HG03139 (cell line): ENCODE results near the gene AGAP4.
"Not testable (repeated sequence)": the region's sequence is repeated elsewhere in the genome, so short reads cannot be mapped to it uniquely, and the experiment has no call there.

Source experiments
- ATAC-seq: cut with Tn5 transposase; IDR thresholded peaks from one replicate; pipeline ENCODE4 v1.9.1; 2021; ENCODE audit not compliant: unreplicated experiment

The AGAP4 gene

DNA sequence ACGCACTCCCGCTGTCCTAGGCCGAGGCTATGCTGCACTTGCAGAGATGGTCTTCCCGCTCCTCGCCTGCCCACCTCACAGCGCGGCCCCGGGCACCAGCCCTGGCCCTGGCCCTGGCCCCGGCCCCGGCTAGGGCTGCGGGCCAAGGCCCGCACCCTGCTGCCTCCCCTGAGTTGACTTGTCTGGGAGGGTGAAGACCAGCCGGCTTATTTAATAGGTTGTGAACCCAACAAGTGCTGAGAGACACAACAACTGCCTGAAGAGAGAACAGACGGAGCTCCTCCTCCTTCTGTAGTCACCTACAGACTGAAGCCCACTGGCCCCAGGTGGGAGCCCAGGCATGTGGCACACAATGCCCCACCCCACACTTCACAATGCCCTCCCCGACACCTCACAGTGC is at the start of gene AGAP4:
Gene AGAP4 (minus strand): TSS at position 101 of the 400 bp plus-strand sequence. CDS start 153 bp downstream, outside the sequence.
- not testable (repeated sequence) for ATAC-seq

DNA sequence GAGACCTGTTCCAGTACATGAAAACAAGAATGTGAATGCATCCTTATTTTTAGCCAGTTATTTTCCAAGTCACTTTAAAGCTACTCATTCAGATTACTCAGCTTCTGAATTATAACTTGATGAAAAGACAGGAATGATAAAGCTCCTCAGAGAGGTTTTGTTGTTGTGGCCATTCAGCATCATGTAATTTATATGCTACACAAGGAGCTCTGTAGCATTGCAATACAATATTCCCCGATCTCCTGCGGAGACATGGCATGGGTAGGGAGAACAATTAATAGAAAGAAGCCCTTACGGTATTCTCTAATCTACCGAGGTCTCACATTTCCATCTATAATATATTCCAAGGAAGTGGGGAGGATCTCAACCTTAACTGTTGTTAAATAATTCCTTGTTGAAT is 43.4 kb upstream of the AGAP4 start:
- not testable (repeated sequence) for ATAC-seq

DNA sequence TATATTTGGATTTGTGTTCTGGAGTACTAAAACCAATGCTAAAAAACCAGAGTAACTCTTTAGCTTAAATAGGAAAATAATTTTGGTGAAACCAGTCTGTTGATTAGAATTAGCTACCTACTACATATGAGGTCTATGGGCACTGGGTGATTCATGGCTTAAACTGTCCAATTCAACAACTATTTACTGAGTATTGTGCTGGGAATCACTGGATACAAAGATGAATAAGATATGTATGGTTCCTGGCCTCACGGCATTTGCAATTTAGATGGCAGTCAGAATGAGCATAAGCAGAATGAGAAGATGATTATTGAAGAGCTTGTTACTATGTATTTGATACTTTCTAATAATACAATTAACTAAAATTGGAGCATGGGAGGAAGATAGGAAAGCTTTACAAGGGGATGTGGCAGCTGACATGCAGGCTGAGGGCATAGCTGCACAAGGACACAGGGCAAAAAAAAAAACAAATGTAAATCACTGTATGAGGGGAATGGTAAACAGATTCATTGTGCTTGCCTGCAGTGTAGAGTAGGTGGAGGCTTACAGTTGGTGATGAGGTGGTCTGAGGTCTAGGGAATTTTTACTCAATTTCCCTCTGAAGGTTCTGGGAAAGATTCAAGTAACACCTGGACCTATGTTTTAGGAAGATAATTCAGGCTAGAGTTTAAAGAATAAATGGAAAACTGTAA is 42.4 kb upstream of the AGAP4 start:
- not testable (repeated sequence) for ATAC-seq

DNA sequence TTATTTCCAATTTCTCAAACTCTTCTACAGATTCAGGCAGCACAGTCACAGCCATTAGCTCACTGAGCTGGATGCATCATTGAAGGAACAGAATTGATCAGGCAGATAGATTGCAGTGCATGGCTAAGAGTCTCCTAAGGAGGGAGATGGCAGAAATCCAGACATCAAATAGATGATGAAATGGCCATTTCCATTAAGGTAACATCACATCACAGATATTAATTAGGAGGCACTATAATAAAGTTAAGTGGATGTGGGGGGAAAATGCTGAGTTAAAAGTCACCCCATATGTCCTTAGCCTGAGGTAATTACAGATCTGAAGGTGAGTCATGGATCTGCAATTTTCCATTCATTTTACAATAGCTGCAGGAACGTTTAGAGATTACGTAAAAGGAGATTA is 35.6 kb upstream of the AGAP4 start:
- ATAC-seq = not testable (repeated sequence)

DNA sequence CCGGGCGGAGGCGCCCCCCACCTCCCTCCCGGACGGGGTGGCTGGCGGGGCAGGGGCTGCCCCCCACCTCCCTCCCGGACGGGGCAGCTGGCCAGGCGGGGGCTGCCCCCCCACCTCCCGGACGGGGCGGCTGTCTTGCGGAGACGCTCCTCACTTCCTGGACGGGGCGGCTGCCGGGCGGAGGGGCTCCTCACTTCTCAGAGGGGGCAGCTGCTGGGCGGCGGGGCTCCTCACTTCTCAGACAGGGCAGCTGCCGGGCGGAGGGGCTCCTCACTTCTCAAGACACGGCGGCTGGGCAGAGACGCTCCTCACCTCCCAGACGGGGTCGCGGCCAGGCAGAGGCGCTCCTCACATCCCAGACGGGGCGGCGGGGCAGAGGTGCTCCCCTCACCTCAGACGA is 18.1 kb upstream of the AGAP4 start:
- ATAC-seq = not testable (repeated sequence)

DNA sequence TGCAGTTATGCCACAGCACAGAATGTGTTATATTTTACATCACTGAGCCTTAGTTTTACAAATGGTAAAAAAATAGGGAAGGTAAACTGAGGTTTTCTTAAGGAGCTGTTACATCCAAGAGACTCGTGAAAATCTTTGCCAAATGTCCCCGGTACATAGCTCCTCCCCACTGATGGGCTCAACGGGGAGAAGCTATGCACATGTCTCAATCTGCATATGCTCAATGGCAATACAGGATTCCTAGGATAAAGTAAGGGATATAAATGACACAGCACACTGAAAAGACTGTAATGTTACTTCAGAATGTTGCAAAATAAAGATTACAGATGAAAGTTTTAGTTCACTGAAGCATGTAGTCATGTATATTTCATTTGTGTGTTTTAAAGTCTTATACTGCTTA is 17.0 kb upstream of the AGAP4 start:
- not testable (repeated sequence) for ATAC-seq

DNA sequence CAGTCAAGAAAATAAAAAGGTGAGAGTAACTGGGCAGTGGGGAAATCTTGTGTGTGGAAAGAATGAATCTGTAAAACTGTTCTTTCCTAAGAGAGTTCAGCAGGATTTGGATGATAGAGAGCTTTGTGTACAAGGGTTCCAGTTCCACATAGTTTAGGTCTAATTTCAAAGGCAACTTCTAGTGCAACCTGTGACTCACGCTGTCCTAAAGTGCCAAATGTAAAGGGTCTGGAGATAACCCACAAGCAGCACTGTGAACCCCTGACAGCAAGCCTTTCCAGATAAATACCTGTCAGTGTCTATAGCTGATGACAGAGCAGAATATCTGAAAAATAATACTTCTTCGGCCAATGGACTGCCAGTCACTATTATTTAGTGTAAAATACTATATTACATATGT is 16.3 kb upstream of the AGAP4 start:
- not testable (repeated sequence) for ATAC-seq

DNA sequence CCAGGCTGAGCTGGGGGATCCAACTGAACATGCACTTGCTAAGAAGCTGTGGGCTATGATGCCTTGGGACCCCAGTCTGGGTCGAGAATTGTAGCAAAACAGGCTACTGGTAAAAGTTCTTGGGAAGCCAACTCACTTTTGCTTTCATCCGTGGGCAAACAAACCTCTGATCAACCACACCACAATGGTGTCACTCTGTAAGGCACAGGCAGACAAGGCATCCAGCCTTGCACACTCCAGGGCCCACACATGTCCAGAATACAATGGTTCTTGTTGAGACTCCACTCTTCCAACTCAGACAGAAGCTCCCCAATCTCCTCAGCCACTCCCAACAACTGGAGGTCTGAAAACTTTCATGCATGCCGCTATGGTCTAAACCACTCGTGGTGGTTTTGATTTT is 10.6 kb upstream of the AGAP4 start:
- ATAC-seq = not testable (repeated sequence)

DNA sequence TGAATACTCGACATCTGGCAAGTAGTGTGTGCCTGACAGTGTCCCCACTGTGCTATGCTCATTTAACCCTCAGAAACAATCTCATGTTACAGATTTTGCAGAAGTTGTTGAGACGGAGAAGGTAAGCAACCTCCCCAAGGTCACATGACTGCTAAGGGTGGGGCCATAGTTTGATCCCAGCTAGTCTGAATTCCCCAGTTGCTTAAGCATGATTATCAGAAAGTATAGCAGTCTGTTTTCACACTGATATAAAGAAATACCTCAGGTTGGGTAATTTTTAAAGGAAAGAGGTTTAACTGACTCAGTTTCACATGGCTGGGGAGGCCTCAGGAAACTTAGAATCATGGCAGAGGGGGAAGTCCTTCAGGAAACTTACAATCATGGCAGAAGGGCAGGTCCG is 1.2 kb upstream of the AGAP4 start:
- not testable (repeated sequence) for ATAC-seq

DNA sequence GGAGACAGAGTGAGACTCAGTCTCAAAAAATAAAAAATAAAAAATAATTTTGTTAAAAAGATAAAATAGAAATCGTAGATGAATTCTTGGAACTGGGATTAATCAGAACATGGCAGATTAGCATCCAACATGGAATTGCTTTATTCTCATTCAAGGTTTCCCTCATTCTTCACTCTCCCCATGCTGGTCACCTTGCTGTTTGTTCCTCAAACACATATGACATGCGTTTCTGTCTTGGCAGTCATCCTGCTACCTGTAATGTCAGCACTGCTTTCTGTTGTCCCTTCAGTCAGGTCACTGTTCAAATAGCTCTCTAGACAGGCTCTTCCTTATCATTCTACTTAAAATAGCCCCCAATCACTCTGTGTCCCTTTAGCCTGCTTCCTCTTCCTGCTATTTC is 24.4 kb downstream of the AGAP4 start:
- not testable (repeated sequence) for ATAC-seq

DNA sequence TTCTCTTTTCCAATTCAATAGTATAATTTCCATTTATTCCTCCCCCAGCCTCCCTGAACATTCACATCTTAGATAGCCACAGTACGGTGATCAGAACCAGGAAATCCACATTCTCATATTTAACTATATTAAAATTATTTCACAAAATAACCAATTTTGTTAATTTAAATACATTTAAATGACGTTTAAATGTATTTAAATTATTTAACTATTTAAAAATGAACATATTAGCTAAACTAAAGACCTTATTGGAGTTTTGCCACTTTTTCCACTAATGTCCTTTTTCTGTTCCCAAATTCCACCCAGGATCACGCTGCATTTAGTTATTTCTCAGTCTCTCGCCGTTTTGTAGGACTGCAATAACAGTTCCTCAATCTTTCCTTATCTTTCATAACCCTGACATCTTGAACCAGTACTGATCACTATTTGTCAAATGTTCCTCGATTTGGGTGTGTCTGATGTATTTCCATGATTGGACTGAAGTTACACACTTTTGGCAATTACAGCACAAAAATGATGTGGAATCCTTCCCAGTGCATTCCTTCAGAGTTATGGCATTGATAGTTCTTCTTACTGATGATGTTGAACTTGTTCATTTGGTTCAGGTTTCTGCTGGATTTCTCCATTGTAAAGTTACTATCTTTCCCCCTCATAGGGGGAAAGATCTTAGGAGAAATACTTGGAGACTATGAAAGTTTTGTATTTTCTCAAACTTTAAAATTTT is 27.0 kb downstream of the AGAP4 start:
- ATAC-seq = not testable (repeated sequence)

DNA sequence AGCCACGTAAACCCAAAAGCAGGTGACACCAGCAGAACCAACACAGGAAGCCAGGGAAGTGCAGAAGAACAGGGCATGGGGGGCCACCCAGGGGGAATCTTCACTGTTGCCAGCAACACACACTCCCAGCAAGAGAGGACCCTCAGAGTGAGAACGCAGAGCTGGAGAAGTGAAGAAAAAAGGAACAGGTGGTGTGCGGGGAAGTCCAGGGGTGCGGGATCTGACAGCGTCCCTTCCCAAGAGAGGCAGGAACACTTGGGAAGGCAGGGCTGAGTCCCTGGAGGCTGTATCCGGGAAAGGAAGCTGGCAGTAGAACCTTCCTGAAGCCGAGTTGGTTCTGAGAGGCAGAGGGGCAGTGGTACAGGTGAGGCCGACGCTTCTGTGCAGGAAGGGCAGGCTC is 27.7 kb downstream of the AGAP4 start:
- ATAC-seq = no peak

DNA sequence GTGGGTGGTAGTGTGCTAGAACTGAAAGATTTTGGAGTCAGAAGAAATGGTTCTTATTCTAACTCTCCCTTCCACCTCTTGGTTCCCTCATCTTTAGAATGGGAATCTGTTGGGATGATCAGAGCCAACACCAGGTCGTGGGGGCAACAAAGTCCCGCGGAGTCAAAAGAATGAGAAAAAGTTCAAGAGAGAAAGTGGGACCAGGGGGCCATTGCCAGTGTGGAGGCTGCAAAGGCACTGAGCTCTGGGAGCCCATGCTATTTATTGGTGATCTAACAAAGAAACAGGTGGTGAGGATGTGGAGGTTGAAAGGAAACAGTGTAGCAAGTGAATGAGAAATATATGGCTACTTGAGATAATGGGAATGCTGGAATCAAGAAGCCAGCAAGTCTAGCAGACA is 29.4 kb downstream of the AGAP4 start:
- no peak for ATAC-seq

DNA sequence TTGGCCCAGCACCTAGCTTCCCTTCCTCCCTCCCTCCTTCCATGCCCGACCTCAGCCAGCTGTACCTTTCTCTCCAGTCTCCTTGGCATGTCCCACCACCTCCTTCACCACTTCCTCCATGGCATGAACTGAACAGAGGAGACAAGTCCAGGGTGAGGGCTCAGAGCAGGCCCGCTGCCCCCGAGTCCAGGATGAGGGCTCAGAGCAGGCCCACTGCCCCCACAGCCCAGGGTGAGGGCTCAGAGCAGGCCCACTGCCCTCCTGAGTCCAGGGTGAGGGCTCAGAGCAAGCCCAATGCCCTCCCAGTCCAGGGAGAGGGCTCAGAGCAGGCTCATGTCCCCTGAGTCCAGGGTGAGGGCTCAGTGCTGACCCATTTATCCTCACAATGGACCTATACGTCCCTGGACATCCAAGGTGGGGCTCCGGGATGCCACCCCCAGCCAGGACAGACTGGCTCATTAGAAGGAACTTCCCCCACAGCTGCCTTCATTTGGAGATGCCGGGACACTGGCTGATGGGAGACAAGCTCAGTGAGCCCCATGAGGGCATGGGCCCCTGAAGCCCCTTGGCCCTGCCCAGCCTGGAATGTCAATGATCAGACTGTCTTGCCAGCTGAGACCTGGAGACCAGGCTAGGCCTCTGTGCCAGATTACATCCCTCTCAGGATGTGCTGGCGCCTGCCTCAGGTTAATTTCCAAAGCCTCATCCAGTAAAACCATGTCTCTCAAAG is 30.0 kb downstream of the AGAP4 start:
- no peak for ATAC-seq

DNA sequence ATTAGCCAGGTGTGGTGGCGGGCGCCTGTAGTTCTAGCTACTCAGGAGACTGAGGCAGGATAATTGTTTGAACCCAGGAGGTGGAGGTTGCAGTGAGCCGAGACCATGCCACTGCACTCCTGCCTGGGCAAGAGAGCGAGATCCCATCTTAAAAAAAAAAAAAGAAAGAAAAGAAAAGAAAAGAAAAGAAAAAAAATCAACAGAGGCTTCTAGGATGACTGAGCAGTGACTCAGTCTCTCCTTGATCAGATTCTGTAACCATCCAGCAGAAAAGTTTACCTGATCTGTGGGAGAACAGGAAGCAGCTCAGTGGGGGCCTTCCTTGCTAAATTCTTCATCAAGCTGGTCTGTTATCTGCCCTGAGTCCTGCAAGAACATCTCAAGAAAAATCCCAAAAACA is 33.2 kb downstream of the AGAP4 start:
- not testable (repeated sequence) for ATAC-seq

DNA sequence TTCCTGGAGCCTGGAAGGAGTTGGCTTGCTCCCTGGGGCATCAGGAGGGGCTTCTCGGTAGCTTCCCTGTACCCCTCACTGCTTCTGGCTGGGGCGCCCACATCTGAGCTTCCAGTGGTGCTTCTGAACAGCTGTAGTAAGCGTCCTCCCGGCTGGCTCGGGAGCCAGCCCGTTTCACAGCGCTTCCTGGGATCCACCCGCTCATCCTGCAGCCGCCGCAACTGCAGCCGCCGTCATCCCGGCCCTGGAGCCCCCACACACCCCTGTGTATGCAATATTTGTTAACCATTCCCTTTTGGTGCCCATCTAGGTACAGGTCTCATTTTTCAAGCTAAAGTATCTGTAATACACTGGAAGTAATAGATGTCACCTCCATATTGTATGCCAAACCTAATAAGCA is 34.3 kb downstream of the AGAP4 start:
- ATAC-seq = not testable (repeated sequence)

DNA sequence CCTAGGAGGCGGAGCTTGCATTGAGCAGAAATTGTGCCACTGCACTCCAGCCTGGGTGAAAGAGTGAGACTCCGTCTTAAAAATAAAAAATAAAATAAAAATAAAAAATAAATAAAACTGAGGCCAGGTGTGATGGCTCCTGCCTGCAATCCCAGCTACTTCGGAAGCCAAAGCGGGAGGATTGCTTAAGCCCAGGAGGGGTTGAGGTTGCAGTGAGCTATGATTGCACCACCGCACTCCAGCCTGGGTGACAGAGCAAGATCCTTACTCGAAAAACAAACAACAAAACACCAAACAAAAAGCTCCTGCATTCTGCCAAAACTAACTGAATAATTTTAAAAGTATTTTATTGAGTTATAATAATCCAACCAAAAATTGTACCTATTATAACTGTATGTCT is 36.2 kb downstream of the AGAP4 start:
- ATAC-seq = no peak

DNA sequence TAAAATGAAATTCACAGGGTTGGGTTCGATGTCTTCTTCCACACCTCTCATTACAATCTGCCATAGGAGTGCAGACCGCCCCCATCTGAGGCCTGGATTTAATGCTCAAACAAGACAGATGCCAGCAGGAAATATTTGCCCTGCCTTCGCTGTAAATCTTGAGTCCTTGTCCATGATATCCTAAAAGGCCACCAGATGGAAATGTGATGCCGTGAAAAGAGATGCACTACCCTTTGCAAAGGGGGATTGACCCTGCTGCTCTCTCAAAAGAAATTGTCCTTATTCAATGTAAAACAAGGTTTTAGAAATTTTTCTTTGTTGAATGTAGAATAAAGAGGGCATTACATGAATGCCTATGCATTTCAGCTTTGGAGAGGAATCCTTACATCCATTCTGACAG is 37.5 kb downstream of the AGAP4 start:
- ATAC-seq = no peak

DNA sequence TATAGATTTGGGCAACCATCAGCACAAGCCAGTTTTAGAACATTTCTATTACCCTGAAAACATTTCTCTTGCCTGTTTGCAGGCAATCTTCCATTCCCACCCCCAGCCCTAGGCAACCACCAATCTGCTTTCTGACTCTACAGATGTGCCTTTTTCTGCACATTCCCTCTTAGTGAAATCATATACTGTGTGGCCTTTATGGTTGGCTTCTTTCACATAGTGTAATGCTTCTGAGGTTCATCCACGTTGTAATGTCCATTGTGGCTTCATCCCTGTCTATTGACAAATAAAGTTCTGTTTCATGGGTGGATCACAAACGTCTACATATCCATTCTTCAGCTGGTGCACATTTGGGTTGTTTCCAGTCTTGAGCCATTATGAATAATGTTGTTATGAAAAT is 42.3 kb downstream of the AGAP4 start:
- not testable (repeated sequence) for ATAC-seq

DNA sequence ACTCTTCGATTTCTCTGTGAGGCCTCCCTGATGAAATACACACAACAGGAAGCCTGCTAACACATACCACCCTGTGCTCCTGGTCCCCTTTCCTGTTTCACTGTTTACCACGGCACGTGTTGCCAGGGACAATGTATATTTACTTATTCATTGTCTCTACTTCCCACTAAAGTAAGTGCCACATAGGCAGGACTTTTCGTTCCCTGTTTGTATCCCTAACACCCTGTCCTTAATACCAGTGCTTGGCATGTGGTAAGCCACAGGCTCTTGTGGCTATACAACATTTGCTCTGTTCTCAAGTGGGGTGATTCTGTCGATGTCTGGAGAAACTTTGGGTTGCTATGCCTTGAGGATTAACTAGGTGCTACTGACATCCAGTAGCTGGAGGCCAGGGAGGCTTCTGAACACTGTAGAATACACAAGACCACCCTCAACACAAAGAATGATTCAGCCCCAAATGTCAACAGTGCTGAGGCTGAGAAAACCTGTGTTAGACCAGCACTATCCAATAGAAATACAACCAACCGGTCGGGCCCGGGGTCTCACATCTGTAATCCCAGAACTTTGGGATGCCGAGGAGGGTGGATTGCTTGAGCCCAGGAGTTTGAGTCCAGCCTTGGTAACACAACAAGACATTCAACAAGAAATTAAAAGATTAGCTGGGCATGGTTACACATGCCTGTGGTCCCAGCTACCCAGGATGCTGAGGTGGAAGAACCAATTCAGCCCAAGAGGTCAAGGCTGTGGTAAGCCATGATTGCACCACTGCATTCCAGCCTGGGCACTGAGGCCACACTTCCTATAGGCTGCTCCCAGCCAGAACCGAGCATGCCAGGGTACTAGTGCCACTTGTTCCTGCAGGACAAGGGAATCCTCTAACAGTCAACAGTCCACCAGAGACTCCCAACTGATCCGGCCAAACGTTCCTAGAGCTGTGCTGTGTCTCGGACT is 44.0 kb downstream of the AGAP4 start:
- ATAC-seq = not testable (repeated sequence)

DNA sequence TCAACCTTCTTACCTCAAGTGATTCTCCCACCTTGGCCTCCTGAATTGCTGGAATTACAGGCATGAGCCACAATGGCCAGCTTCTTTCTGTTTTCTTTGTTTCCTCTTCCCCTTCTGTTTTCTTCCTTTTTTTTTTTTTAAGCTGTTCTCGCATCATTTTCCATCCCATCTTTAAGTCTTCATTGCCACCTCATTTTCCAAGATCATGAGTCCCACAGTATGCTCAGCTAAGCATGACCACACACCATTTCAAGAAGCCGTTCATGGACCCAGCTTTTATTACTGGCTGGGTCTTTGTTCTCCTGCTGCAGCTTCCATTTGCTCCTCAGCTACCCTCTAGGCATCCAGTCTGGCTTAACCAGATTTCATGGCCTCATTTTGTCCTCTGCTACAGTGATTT is 52.5 kb downstream of the AGAP4 start:
- not testable (repeated sequence) for ATAC-seq
